Breast epithelium (tissue), 4 donors: ENCODE data around the gene CBX5. TPM values are rescaled to one million over a fixed set of nuclear protein-coding genes. Genes with fewer than 3 reads are reported as not detected.

Experiments used
- DNase-seq, 2 donors: peaks; one replicate each; pipeline ENCODE4 v3.0.0-alpha.2; 2019; ENCODE audit warnings: low spot score in 2 of 2
- H3K27ac ChIP-seq, 2 donors: fragments of 200-600 bp; sonication (generic) in 1 of 2; one replicate each; pipeline ENCODE4 v1.5.1; 2016 to 2019; ENCODE audit warnings: mild to moderate bottlenecking in 1 of 2
- H3K27me3 ChIP-seq, 2 donors: fragments of 200-600 bp; sonication (generic) in 1 of 2; one replicate each; pipeline versions ENCODE4 v1.5.1 to v1.6.0; 2017 to 2019; ENCODE audit warnings: control low read depth in 1 of 2, mild to moderate bottlenecking in 1 of 2
- H3K36me3 ChIP-seq: fragments of 200-600 bp; one replicate; pipeline ENCODE4 v1.5.1; 2019
- H3K4me1 ChIP-seq, 2 donors: fragments of 200-600 bp; sonication (generic); one replicate each; pipeline ENCODE4 v1.5.1; 2016 to 2019; ENCODE audit warnings: control low read depth in 1 of 2
- H3K4me3 ChIP-seq, 3 donors: fragments of 200-600 bp; sonication (generic); 1 replicate in 2 of 3; 2 replicates in 1 of 3; pipeline ENCODE4 v1.5.1; 2016 to 2019; ENCODE audit warnings: mild to moderate bottlenecking in 3 of 3, moderate library complexity in 2 of 3
- H3K9me3 ChIP-seq, 2 donors: fragments of 200-600 bp; sonication (generic) in 1 of 2; one replicate each; pipeline ENCODE4 v1.5.1; 2016 to 2019; ENCODE audit warnings: control low read depth in 1 of 2
- CTCF ChIP-seq, 3 donors: fragments of 450-650 bp; IDR thresholded peaks; one replicate each; pipeline ENCODE4 v1.5.1; 2016 to 2017; ENCODE audit warnings: antibody characterized with exemption in 3 of 3, mild to moderate bottlenecking in 3 of 3, moderate library complexity in 3 of 3
- POLR2A ChIP-seq: fragments of 450-650 bp; IDR thresholded peaks from one replicate; pipeline ENCODE4 v1.6.1; 2016; ENCODE audit warnings: antibody characterized with exemption, mild to moderate bottlenecking, moderate library complexity
- POLR2AphosphoS5 ChIP-seq, 3 donors: sonication (generic); formaldehyde crosslinking; IDR thresholded peaks; one replicate each; pipeline ENCODE4 v1.6.1; 2017; ENCODE audit warnings: antibody characterized with exemption in 3 of 3
- intact Hi-C: fragments of 100-400 bp; cut with DNase I; formaldehyde crosslinking; loops from one replicate; pipeline ENCODE4 v1.15.1; 2023; ENCODE audit warnings: low total_unique reads
- total RNA-seq, 3 donors: library from RNA; depleted of rRNA; stranded (reverse); fragments of >200 nt; gene quantifications; one replicate each; pipeline ENCODE4 v1.1.0, GENCODE V29; 2016

Gene CBX5
- total RNA-seq, 3 donors from 2014 or later: 22.4 to 45.8 (median 31.8) TPM

- intact Hi-C loops: loop anchor here (10.0 kb wide), 1 partner anchor 202 kb away; the partner anchor contains the start of genes HOXC8 and HOXC9
- H3K9me3 ChIP-seq: no peaks in the 10 kb centered on the region
- no peak for TF ChIP-seq POLR2A
- TF ChIP-seq CTCF (IDR thresholded peaks at IDR 0.05): no peak
- TF ChIP-seq POLR2AphosphoS5 (IDR thresholded peaks at IDR 0.05): no peak
- no peak overlapping the region for H3K27ac ChIP-seq
- H3K36me3 ChIP-seq: no peaks in the 10 kb centered on the region
- no peaks in the 10 kb centered on the region for H3K4me1 ChIP-seq
- no peaks in the 10 kb centered on the region for H3K27me3 ChIP-seq
- no peak for DNase-seq
- H3K4me3 ChIP-seq: no peak overlapping the region
Measured at GRCh38 chr12:54206791-54207190, 73.1 kb downstream of the CBX5 start.

GRCh38 chr12:54204316-54204715 lies 75.6 kb downstream of the CBX5 start:
- no peak overlapping the region for H3K27ac ChIP-seq
- H3K36me3 ChIP-seq: no peaks in the 10 kb centered on the region
- no peak overlapping the region for H3K4me3 ChIP-seq
- H3K4me1 ChIP-seq: no peaks in the 10 kb centered on the region
- no peaks in the 10 kb centered on the region for H3K27me3 ChIP-seq
- H3K9me3 ChIP-seq: no peaks in the 10 kb centered on the region
- intact Hi-C loops: loop anchor here (1.0 to 10.0 kb wide), 2 partner anchors 11 to 200 kb away; partner anchors contain the start of genes HOXC8 and HOXC9
- DNase-seq: no peak
- TF ChIP-seq POLR2A (no peak), CTCF (IDR thresholded peaks at IDR 0.05) (no peak), POLR2AphosphoS5 (IDR thresholded peaks at IDR 0.05) (no peak)

GRCh38 chr12:54201001-54201794 lies 78.7 kb downstream of the CBX5 start:
- intact Hi-C loops: loop anchor here (10.0 kb wide), 1 partner anchor 196 kb away; the partner anchor contains the start of genes HOXC8 and HOXC9
- no peaks in the 10 kb centered on the region for H3K36me3 ChIP-seq
- H3K4me3 ChIP-seq: no peak overlapping the region
- H3K27ac ChIP-seq: no peak overlapping the region
- H3K27me3 ChIP-seq: no peaks in the 10 kb centered on the region
- TF ChIP-seq POLR2AphosphoS5 (IDR thresholded peaks at IDR 0.05) (no peak), CTCF (IDR thresholded peaks at IDR 0.05) (peak; percentile 97 to 99 (median 98))
- H3K4me1 ChIP-seq: no peaks in the 10 kb centered on the region
- peak; percentile 27 to 77 for DNase-seq
- no peaks in the 10 kb centered on the region for H3K9me3 ChIP-seq

- TF ChIP-seq POLR2AphosphoS5 (IDR thresholded peaks at IDR 0.05) (no peak), CTCF (IDR thresholded peaks at IDR 0.05) (no peak)
- intact Hi-C loops: loop anchor here (10.0 kb wide), 1 partner anchor 196 kb away; the partner anchor contains the start of genes HOXC8 and HOXC9
- Histone ChIP-seq H3K4me1 (no peaks in the 10 kb centered on the region), H3K36me3 (no peaks in the 10 kb centered on the region), H3K27ac (no peak overlapping the region), H3K9me3 (no peaks in the 10 kb centered on the region), H3K27me3 (no peaks in the 10 kb centered on the region), H3K4me3 (no peak overlapping the region)
- DNase-seq: no peak
Measured at GRCh38 chr12:54200412-54200811, 79.5 kb downstream of the CBX5 start.

- Histone ChIP-seq H3K9me3 (no peaks in the 10 kb centered on the region), H3K36me3 (no peaks in the 10 kb centered on the region), H3K4me3 (no peak overlapping the region), H3K4me1 (no peaks in the 10 kb centered on the region), H3K27me3 (no peaks in the 10 kb centered on the region), H3K27ac (no peak overlapping the region)
- intact Hi-C loops: loop anchor here (10.0 kb wide), 1 partner anchor 195 kb away; the partner anchor contains the start of genes HOXC8 and HOXC9
- DNase-seq: no peak
- TF ChIP-seq CTCF (IDR thresholded peaks at IDR 0.05) (no peak), POLR2AphosphoS5 (IDR thresholded peaks at IDR 0.05) (no peak)
Measured at GRCh38 chr12:54199917-54200316, 80.0 kb downstream of the CBX5 start.
